SK-N-SH treated with all-trans-retinoic acid at 6 μM for 48 hours (cell line): ENCODE data around the gene TIPRL.

Source experiments
- OSR1 ChIP-seq: fragments of 250-450 bp; sonication (Bioruptor Pico); IDR thresholded peaks from 2 replicates; pipeline ENCODE4 v1.8.0; 2022; ENCODE audit warnings: moderate library complexity, mild to moderate bottlenecking, inconsistent platforms
- RARB ChIP-seq: fragments of 250-450 bp; sonication (Bioruptor Pico); IDR thresholded peaks from 2 replicates; pipeline ENCODE4 v1.8.0; 2021; ENCODE audit warnings: mild to moderate bottlenecking, moderate library complexity
- TCF4 ChIP-seq: fragments of 250-450 bp; sonication (Bioruptor Pico); IDR thresholded peaks from 2 replicates; pipeline ENCODE4 v1.8.0; 2021; ENCODE audit warnings: mild to moderate bottlenecking, moderate library complexity, borderline replicate concordance
- ZFP3 ChIP-seq: fragments of 250-450 bp; sonication (Bioruptor Pico); IDR thresholded peaks from 2 replicates; pipeline ENCODE4 v1.5.0; 2020; ENCODE audit warnings: mild to moderate bottlenecking, moderate library complexity
- ZFP30 ChIP-seq: fragments of 450-650 bp; formaldehyde crosslinking; IDR thresholded peaks from 2 replicates; pipeline ENCODE4 v1.5.0; 2022; ENCODE audit warnings: mild to moderate bottlenecking, moderate library complexity
- TF ChIP-seq, protein P1 (sequence below): fragments of 250-450 bp; sonication (Bioruptor Pico); IDR thresholded peaks from 2 replicates; pipeline ENCODE4 v1.5.1; 2021; ENCODE audit warnings: mild to moderate bottlenecking, moderate library complexity

GRCh38 chr1:168164771-168165170, 14.0 kb upstream of the TIPRL start:
- TF ChIP-seq RARB (CRISPR knock-in tag) (no peak), ZFP3 (CRISPR knock-in tag) (no peak), TCF4 (CRISPR knock-in tag) (no peak), ZFP30 (CRISPR knock-in tag) (no peak), OSR1 (CRISPR knock-in tag) (no peak)
- TF ChIP-seq, protein P1, sequence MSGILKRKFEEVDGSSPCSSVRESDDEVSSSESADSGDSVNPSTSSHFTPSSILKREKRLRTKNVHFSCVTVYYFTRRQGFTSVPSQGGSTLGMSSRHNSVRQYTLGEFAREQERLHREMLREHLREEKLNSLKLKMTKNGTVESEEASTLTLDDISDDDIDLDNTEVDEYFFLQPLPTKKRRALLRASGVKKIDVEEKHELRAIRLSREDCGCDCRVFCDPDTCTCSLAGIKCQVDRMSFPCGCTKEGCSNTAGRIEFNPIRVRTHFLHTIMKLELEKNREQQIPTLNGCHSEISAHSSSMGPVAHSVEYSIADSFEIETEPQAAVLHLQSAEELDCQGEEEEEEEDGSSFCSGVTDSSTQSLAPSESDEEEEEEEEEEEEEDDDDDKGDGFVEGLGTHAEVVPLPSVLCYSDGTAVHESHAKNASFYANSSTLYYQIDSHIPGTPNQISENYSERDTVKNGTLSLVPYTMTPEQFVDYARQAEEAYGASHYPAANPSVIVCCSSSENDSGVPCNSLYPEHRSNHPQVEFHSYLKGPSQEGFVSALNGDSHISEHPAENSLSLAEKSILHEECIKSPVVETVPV (CRISPR knock-in tag) = no peak
